Measurements from ENCODE around the gene MUC5AC. TPM values are rescaled to one million over a fixed set of nuclear protein-coding genes. Genes with fewer than 3 reads are reported as not detected.
A peak's percentile ranks its signal among the peaks of the same experiment; 100 is the strongest.

MUC5AC gene
- total RNA-seq, 2 donors from 2014 or later, result not detected

- Histone ChIP-seq H3K4me1 (ENCODE audit: control insufficient read depth, insufficient read depth, low read length) (no peaks in the 10 kb centered on the region), H3K4me3 (ENCODE audit: low read length) (no peak overlapping the region), H3K27ac (ENCODE audit: low read depth, low read length) (no peak overlapping the region), H3K9ac (ENCODE audit: extremely low read depth, low read length, poor library complexity, severe bottlenecking) (no peak overlapping the region), H3K36me3 (ENCODE audit: control insufficient read depth, insufficient read depth, low read length) (no peaks in the 10 kb centered on the region), H3K9me3 (ENCODE audit: control insufficient read depth, low read length) (no peaks in the 10 kb centered on the region), H3K27me3 (ENCODE audit: control insufficient read depth, insufficient read depth, low read length, poor library complexity, severe bottlenecking) (no peaks in the 10 kb centered on the region)
- no peak overlapping the region for H3K4me3 Mint-ChIP-seq
- H3K36me3 Mint-ChIP-seq (ENCODE audit: low read depth), result no peaks in the 10 kb centered on the region
- DNase-seq, result peak; percentile 30
- 83 to 87% methylated on average over 13 to 22 of the region's 22 CpGs for WGBS, 2 experiments (ENCODE audit: insufficient coverage in 1 of 2, insufficient read length in 1 of 2)
- no peak for TF ChIP-seq CTCF (conservative IDR thresholded peaks at IDR 0.05)
- H3K4me1 Mint-ChIP-seq, result no peaks in the 10 kb centered on the region
- no peaks in the 10 kb centered on the region for H3K27me3 Mint-ChIP-seq (ENCODE audit: insufficient read depth)
- H3K9me3 Mint-ChIP-seq, result no peaks in the 10 kb centered on the region
- H3K27ac Mint-ChIP-seq, result no peak overlapping the region
Measured at GRCh38 chr11:1234054-1234720, 76.4 kb downstream of the MUC5AC start.

GRCh38 chr11:1234771-1235305 is 77.1 kb downstream of the MUC5AC start:
- H3K9me3 ChIP-seq (ENCODE audit: control insufficient read depth, low read length), result no peaks in the 10 kb centered on the region
- no peaks in the 10 kb centered on the region for H3K27me3 ChIP-seq (ENCODE audit: control insufficient read depth, insufficient read depth, low read length, poor library complexity, severe bottlenecking)
- peak; percentile 42 for DNase-seq
- no peak overlapping the region for H3K27ac ChIP-seq (ENCODE audit: low read depth, low read length)
- no peak overlapping the region for H3K9ac ChIP-seq (ENCODE audit: extremely low read depth, low read length, poor library complexity, severe bottlenecking)
- Mint-ChIP-seq H3K4me3 (no peak overlapping the region), H3K4me1 (no peaks in the 10 kb centered on the region), H3K9me3 (no peaks in the 10 kb centered on the region), H3K36me3 (ENCODE audit: low read depth) (no peaks in the 10 kb centered on the region), H3K27ac (no peak overlapping the region), H3K27me3 (ENCODE audit: insufficient read depth) (no peaks in the 10 kb centered on the region)
- 91 to 95% methylated on average over 12 to 22 of the region's 23 CpGs for WGBS, 2 experiments (ENCODE audit: insufficient coverage in 1 of 2, insufficient read length in 1 of 2)
- H3K4me3 ChIP-seq (ENCODE audit: low read length), result no peak overlapping the region
- H3K4me1 ChIP-seq (ENCODE audit: control insufficient read depth, insufficient read depth, low read length), result no peaks in the 10 kb centered on the region
- no peak for TF ChIP-seq CTCF (conservative IDR thresholded peaks at IDR 0.05)
- H3K36me3 ChIP-seq (ENCODE audit: control insufficient read depth, insufficient read depth, low read length), result no peaks in the 10 kb centered on the region

- no peaks in the 10 kb centered on the region for H3K4me1 Mint-ChIP-seq
- Histone ChIP-seq H3K4me3 (ENCODE audit: low read length) (no peak overlapping the region), H3K27ac (ENCODE audit: low read depth, low read length) (no peak overlapping the region), H3K9me3 (ENCODE audit: control insufficient read depth, low read length) (no peaks in the 10 kb centered on the region), H3K4me1 (ENCODE audit: control insufficient read depth, insufficient read depth, low read length) (no peaks in the 10 kb centered on the region), H3K36me3 (ENCODE audit: control insufficient read depth, insufficient read depth, low read length) (no peaks in the 10 kb centered on the region), H3K9ac (ENCODE audit: extremely low read depth, low read length, poor library complexity, severe bottlenecking) (no peak overlapping the region), H3K27me3 (ENCODE audit: control insufficient read depth, insufficient read depth, low read length, poor library complexity, severe bottlenecking) (no peaks in the 10 kb centered on the region)
- peak; percentile 49 for DNase-seq
- no peaks in the 10 kb centered on the region for H3K27me3 Mint-ChIP-seq (ENCODE audit: insufficient read depth)
- no peak overlapping the region for H3K27ac Mint-ChIP-seq
- H3K4me3 Mint-ChIP-seq, result no peak overlapping the region
- no peaks in the 10 kb centered on the region for H3K9me3 Mint-ChIP-seq
- no peaks in the 10 kb centered on the region for H3K36me3 Mint-ChIP-seq (ENCODE audit: low read depth)
- WGBS, 2 experiments (ENCODE audit: insufficient coverage in 1 of 2, insufficient read length in 1 of 2), result 83 to 85% methylated on average over 16 to 23 of the region's 23 CpGs
- no peak for TF ChIP-seq CTCF (conservative IDR thresholded peaks at IDR 0.05)
Measured at GRCh38 chr11:1235306-1235900, 77.7 kb downstream of the MUC5AC start.
